Measurements from ENCODE around the gene SNRPD1. TPM values are rescaled to one million over a fixed set of nuclear protein-coding genes. Genes with fewer than 3 reads are reported as not detected.

The SNRPD1 gene
- total RNA-seq, 1 experiment from 2014 or later = 112 TPM

- Mint-ChIP-seq H3K27me3 (ENCODE audit: unreplicated experiment) (no peaks in the 10 kb centered on the region), H3K27ac (ENCODE audit: unreplicated experiment) (no peak overlapping the region), H3K9me3 (ENCODE audit: low read depth, unreplicated experiment) (no peaks in the 10 kb centered on the region), H3K4me3 (ENCODE audit: low read depth, unreplicated experiment) (no peak overlapping the region), H3K4me1 (ENCODE audit: low read depth, unreplicated experiment) (no peaks in the 10 kb centered on the region), H3K36me3 (ENCODE audit: insufficient read depth, unreplicated experiment) (peaks cover 8% of the 10 kb centered on the region)
- intact Hi-C loops (cut with micrococcal nuclease; ENCODE audit: unreplicated experiment) = no loop called here
- BruUV-seq (replicated peaks) = no TSS peak
- CTCF ChIA-PET = interaction anchor here (0.7 kb wide), 1 partner anchor 15 kb away, joined by 6 read pairs; no protein-coding TSS in a partner anchor
- no peak for DNase-seq
- TF ChIP-seq CTCF (IDR thresholded peaks at IDR 0.05; ENCODE audit: unreplicated experiment) = no peak
These were observed 48.0 kb downstream of the SNRPD1 start for GRCh38 chr18:21660078-21660477.

GRCh38 chr18:21662581-21662980, 50.5 kb downstream of the SNRPD1 start:
- H3K27ac Mint-ChIP-seq (ENCODE audit: unreplicated experiment) = no peak overlapping the region
- H3K9me3 Mint-ChIP-seq (ENCODE audit: low read depth, unreplicated experiment) = no peaks in the 10 kb centered on the region
- no TSS peak for BruUV-seq (replicated peaks)
- intact Hi-C loops (cut with micrococcal nuclease; ENCODE audit: unreplicated experiment) = no loop called here
- H3K36me3 Mint-ChIP-seq (ENCODE audit: insufficient read depth, unreplicated experiment) = peaks cover 8% of the 10 kb centered on the region
- H3K4me3 Mint-ChIP-seq (ENCODE audit: low read depth, unreplicated experiment) = no peak overlapping the region
- no peak for TF ChIP-seq CTCF (IDR thresholded peaks at IDR 0.05; ENCODE audit: unreplicated experiment)
- no peaks in the 10 kb centered on the region for H3K4me1 Mint-ChIP-seq (ENCODE audit: low read depth, unreplicated experiment)
- CTCF ChIA-PET = no interaction called here
- no peaks in the 10 kb centered on the region for H3K27me3 Mint-ChIP-seq (ENCODE audit: unreplicated experiment)
- no peak for DNase-seq

- BruUV-seq (replicated peaks) = no TSS peak
- H3K27me3 Mint-ChIP-seq (ENCODE audit: unreplicated experiment) = no peaks in the 10 kb centered on the region
- H3K4me1 Mint-ChIP-seq (ENCODE audit: low read depth, unreplicated experiment) = no peaks in the 10 kb centered on the region
- no peak for DNase-seq
- H3K9me3 Mint-ChIP-seq (ENCODE audit: low read depth, unreplicated experiment) = no peaks in the 10 kb centered on the region
- H3K36me3 Mint-ChIP-seq (ENCODE audit: insufficient read depth, unreplicated experiment) = peaks cover 8% of the 10 kb centered on the region
- CTCF ChIA-PET = interaction anchor here (0.7 kb wide), 1 partner anchor 628 kb away, joined by 4 read pairs; no protein-coding TSS in a partner anchor
- no peak overlapping the region for H3K4me3 Mint-ChIP-seq (ENCODE audit: low read depth, unreplicated experiment)
- TF ChIP-seq CTCF (IDR thresholded peaks at IDR 0.05; ENCODE audit: unreplicated experiment) = no peak
- H3K27ac Mint-ChIP-seq (ENCODE audit: unreplicated experiment) = no peak overlapping the region
- intact Hi-C loops (cut with micrococcal nuclease; ENCODE audit: unreplicated experiment) = no loop called here
These were observed 51.5 kb downstream of the SNRPD1 start for GRCh38 chr18:21663578-21663977.

- BruUV-seq (replicated peaks) = no TSS peak
- Mint-ChIP-seq H3K9me3 (ENCODE audit: low read depth, unreplicated experiment) (no peaks in the 10 kb centered on the region), H3K27me3 (ENCODE audit: unreplicated experiment) (no peaks in the 10 kb centered on the region), H3K4me3 (ENCODE audit: low read depth, unreplicated experiment) (no peak overlapping the region), H3K36me3 (ENCODE audit: insufficient read depth, unreplicated experiment) (peaks cover 8% of the 10 kb centered on the region), H3K4me1 (ENCODE audit: low read depth, unreplicated experiment) (peaks cover 3% of the 10 kb centered on the region), H3K27ac (ENCODE audit: unreplicated experiment) (peak overlapping the region; percentile 69)
- CTCF ChIA-PET = interaction anchor here (0.7 kb wide), 1 partner anchor 627 kb away, joined by 4 read pairs; no protein-coding TSS in a partner anchor
- intact Hi-C loops (cut with micrococcal nuclease; ENCODE audit: unreplicated experiment) = no loop called here
- TF ChIP-seq CTCF (IDR thresholded peaks at IDR 0.05; ENCODE audit: unreplicated experiment) = no peak
- DNase-seq = no peak
These were observed 52.0 kb downstream of the SNRPD1 start for GRCh38 chr18:21664069-21664468.
